GM12878 (cell line): ENCODE measurements around the gene KCNQ1.

Source experiments
- CEBPB ChIP-seq, 2 experiments: fragments of 150-350 bp in 1 of 2; IDR thresholded peaks; 2 replicates each; pipeline ENCODE4 v1.6.1; 2012 to 2014; ENCODE audit warnings: low read depth in 2 of 2, low read length in 2 of 2, borderline replicate concordance in 1 of 2, inconsistent platforms in 1 of 2
- CHD1 ChIP-seq: IDR thresholded peaks from 2 replicates; pipeline ENCODE4 v1.6.1; 2012; ENCODE audit warnings: low read depth, low read length, improper control_type of control experiment
- CTCF ChIP-seq, 3 experiments: IDR thresholded peaks in 2 of 3; conservative IDR thresholded peaks in 1 of 3; 2 replicates each; pipeline ENCODE4 v1.5.1; 2011; ENCODE audit warnings: low read depth in 3 of 3, low read length in 3 of 3, mild to moderate bottlenecking in 3 of 3, control low read depth in 2 of 3, moderate library complexity in 2 of 3, inconsistent platforms in 1 of 3, mixed read lengths in 1 of 3; ENCODE audit not compliant: control insufficient read depth in 2 of 3, insufficient read depth in 1 of 3; ENCODE audit errors: extremely low read depth in 1 of 3
- EED ChIP-seq: sonication (generic); IDR thresholded peaks from 2 replicates; pipeline ENCODE4 v1.6.1; 2016; ENCODE audit warnings: antibody characterized with exemption, low read depth
- POLR2A ChIP-seq: IDR thresholded peaks from 2 replicates; pipeline ENCODE4 v1.6.1; 2011; ENCODE audit warnings: low read depth, mild to moderate bottlenecking, low read length
- TF ChIP-seq, protein P1 (sequence below): IDR thresholded peaks from 2 replicates; pipeline ENCODE4 v1.6.1; 2012; ENCODE audit warnings: mild to moderate bottlenecking, low read depth, low read length
- TF ChIP-seq, protein P2 (sequence below): IDR thresholded peaks from 2 replicates; pipeline ENCODE4 v1.6.1; 2011; ENCODE audit warnings: mild to moderate bottlenecking, low read depth, low read length, moderate library complexity; ENCODE audit not compliant: insufficient replicate concordance

DNA sequence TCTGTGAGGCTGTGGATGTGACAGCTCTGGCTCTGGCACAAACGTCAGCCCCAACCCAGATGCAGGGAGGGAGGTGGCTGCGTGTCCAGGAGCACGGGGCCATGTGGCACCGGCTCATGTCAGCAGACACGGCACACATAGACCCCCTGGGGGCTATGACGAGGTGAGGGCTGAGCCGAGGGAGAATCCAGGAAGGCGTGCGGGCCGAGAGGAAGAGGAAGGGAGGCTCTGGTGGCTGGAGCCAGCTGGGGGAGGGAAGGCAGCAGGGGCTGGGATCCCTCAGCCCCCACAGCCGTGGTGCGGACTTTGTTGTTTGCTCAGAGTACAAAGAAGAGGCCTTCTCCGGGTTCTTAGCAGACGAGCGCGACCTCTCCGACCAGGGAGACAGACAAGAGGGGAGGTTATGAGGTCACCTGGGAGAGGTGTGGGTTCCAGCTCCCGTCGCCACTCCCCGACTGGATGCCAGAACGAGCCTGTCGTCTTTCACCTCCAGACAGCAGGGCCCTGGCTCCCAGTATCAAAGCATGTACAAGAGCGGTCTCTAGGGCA lies 394.7 kb downstream of the KCNQ1 start:
- no peak for TF ChIP-seq CEBPB (IDR thresholded peaks at IDR 0.05; ENCODE audit: borderline replicate concordance in 1 of 2, low read depth in 2 of 2, low read length in 2 of 2)
- no peak for TF ChIP-seq CHD1
- no peak for TF ChIP-seq CTCF (IDR thresholded peaks at IDR 0.05 in 2 of 3, conservative IDR thresholded peaks at IDR 0.05 in 1 of 3; ENCODE audit: control insufficient read depth in 2 of 3, extremely low read depth in 1 of 3, insufficient read depth in 1 of 3, low read depth in 3 of 3, low read length in 3 of 3)
- TF ChIP-seq, protein P1, sequence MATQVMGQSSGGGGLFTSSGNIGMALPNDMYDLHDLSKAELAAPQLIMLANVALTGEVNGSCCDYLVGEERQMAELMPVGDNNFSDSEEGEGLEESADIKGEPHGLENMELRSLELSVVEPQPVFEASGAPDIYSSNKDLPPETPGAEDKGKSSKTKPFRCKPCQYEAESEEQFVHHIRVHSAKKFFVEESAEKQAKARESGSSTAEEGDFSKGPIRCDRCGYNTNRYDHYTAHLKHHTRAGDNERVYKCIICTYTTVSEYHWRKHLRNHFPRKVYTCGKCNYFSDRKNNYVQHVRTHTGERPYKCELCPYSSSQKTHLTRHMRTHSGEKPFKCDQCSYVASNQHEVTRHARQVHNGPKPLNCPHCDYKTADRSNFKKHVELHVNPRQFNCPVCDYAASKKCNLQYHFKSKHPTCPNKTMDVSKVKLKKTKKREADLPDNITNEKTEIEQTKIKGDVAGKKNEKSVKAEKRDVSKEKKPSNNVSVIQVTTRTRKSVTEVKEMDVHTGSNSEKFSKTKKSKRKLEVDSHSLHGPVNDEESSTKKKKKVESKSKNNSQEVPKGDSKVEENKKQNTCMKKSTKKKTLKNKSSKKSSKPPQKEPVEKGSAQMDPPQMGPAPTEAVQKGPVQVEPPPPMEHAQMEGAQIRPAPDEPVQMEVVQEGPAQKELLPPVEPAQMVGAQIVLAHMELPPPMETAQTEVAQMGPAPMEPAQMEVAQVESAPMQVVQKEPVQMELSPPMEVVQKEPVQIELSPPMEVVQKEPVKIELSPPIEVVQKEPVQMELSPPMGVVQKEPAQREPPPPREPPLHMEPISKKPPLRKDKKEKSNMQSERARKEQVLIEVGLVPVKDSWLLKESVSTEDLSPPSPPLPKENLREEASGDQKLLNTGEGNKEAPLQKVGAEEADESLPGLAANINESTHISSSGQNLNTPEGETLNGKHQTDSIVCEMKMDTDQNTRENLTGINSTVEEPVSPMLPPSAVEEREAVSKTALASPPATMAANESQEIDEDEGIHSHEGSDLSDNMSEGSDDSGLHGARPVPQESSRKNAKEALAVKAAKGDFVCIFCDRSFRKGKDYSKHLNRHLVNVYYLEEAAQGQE: no peak
- TF ChIP-seq EED: no peak
- TF ChIP-seq, protein P2, sequence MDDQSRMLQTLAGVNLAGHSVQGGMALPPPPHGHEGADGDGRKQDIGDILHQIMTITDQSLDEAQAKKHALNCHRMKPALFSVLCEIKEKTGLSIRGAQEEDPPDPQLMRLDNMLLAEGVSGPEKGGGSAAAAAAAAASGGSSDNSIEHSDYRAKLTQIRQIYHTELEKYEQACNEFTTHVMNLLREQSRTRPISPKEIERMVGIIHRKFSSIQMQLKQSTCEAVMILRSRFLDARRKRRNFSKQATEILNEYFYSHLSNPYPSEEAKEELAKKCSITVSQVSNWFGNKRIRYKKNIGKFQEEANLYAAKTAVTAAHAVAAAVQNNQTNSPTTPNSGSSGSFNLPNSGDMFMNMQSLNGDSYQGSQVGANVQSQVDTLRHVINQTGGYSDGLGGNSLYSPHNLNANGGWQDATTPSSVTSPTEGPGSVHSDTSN: no peak
- no peak for TF ChIP-seq POLR2A
